GM21786 (cell line): ENCODE measurements around the gene UIMC1.
A peak's percentile ranks its signal among the peaks of the same experiment; 100 is the strongest.
"Not testable (repeated sequence)": the region's sequence is repeated elsewhere in the genome, so short reads cannot be mapped to it uniquely, and the experiment has no call there.

Source experiments
- ATAC-seq: cut with Tn5 transposase; IDR thresholded peaks from one replicate; pipeline ENCODE4 v1.9.1; 2021; ENCODE audit not compliant: unreplicated experiment

UIMC1 gene

GRCh38 chr5:177006265-177006972, at the start of gene UIMC1:
UIMC1 (minus strand) TSS chr5:177006779; CDS start chr5:176982615, 24,164 bp downstream.
- peak; percentile 72 for ATAC-seq

GRCh38 chr5:177049285-177049684, 42.7 kb upstream of the UIMC1 start:
- ATAC-seq: no peak

- not testable (repeated sequence) for ATAC-seq
Observed at GRCh38 chr5:177048531-177048930, 42.0 kb upstream of the UIMC1 start.

GRCh38 chr5:177045631-177046030, 39.1 kb upstream of the UIMC1 start:
- ATAC-seq: no peak

GRCh38 chr5:177044641-177045040, 38.1 kb upstream of the UIMC1 start:
- ATAC-seq: no peak

GRCh38 chr5:177043958-177044357, 37.4 kb upstream of the UIMC1 start:
- ATAC-seq: no peak

- ATAC-seq: no peak
Observed at GRCh38 chr5:177043114-177043513, 36.5 kb upstream of the UIMC1 start.

- no peak for ATAC-seq
Observed at GRCh38 chr5:177041936-177042335, 35.4 kb upstream of the UIMC1 start.

- ATAC-seq: no peak
Observed at GRCh38 chr5:177040814-177041420, 34.3 kb upstream of the UIMC1 start.

GRCh38 chr5:177036921-177037320, 30.3 kb upstream of the UIMC1 start:
- no peak for ATAC-seq

- no peak for ATAC-seq
Observed at GRCh38 chr5:177036443-177036842, 29.9 kb upstream of the UIMC1 start.

- no peak for ATAC-seq
Observed at GRCh38 chr5:177035976-177036375, 29.4 kb upstream of the UIMC1 start.

- no peak for ATAC-seq
Observed at GRCh38 chr5:177029498-177029897, 22.9 kb upstream of the UIMC1 start.

- no peak for ATAC-seq
Observed at GRCh38 chr5:177027665-177028064, 21.1 kb upstream of the UIMC1 start.

- no peak for ATAC-seq
Observed at GRCh38 chr5:177025101-177025601, 18.6 kb upstream of the UIMC1 start.

GRCh38 chr5:177024559-177024958, 18.0 kb upstream of the UIMC1 start:
- ATAC-seq: no peak

GRCh38 chr5:177023303-177023664, 16.7 kb upstream of the UIMC1 start:
- peak; percentile 3 for ATAC-seq

GRCh38 chr5:177022386-177023302, 16.1 kb upstream of the UIMC1 start, which contains the start of gene ZNF346:
ZNF346 (plus strand) TSS chr5:177022696; CDS start chr5:177022739, 43 bp downstream.
- ATAC-seq: peak; percentile 90

GRCh38 chr5:177020033-177020432, 13.5 kb upstream of the UIMC1 start:
- ATAC-seq: no peak

GRCh38 chr5:177018341-177018740, 11.8 kb upstream of the UIMC1 start:
- no peak for ATAC-seq

GRCh38 chr5:177015156-177015555, 8.6 kb upstream of the UIMC1 start:
- ATAC-seq: no peak
